ENCODE data around the gene DDX41. TPM values are rescaled to one million over a fixed set of nuclear protein-coding genes. Genes with fewer than 3 reads are reported as not detected.

The DDX41 gene
- total RNA-seq, 2 experiments from 2014 or later = 169 to 224 TPM

GRCh38 chr5:177527595-177527994, 10.8 kb upstream of the DDX41 start:
- ChIA-PET POLR2A (no interaction called here), CTCF (ENCODE audit: unreplicated experiment) (interaction anchor here (0.6 kb wide), 1 partner anchor 222 kb away, joined by 3 read pairs; no protein-coding TSS in a partner anchor)
- peaks cover 85% of the 10 kb centered on the region for H3K36me3 ChIP-seq (ENCODE audit: insufficient read depth, low read length)

GRCh38 chr5:177526791-177527190, 10.0 kb upstream of the DDX41 start:
- Histone ChIP-seq H3K4me3 (ENCODE audit: low read depth, low read length, poor library complexity, severe bottlenecking) (no peak overlapping the region), H3K27ac (ENCODE audit: low read depth, low read length, poor library complexity, severe bottlenecking) (no peak overlapping the region), H3K4me2 (ENCODE audit: low read length) (no peak overlapping the region), H4K20me1 (ENCODE audit: insufficient read depth, low read length) (no peaks in the 10 kb centered on the region), H3K79me2 (ENCODE audit: insufficient read depth, low read depth, low read length) (no peaks in the 10 kb centered on the region), H3K4me1 (ENCODE audit: insufficient read depth, low read length, poor library complexity, severe bottlenecking) (no peaks in the 10 kb centered on the region), H2AFZ (ENCODE audit: low read length) (no peak overlapping the region), H3K36me3 (ENCODE audit: insufficient read depth, low read length) (peaks cover 82% of the 10 kb centered on the region), H3K9me2 (ENCODE audit: insufficient read depth, low read length) (no peaks in the 10 kb centered on the region), H3K9me3 (ENCODE audit: low read length) (no peaks in the 10 kb centered on the region)
- intact Hi-C loops (cut with micrococcal nuclease; ENCODE audit: unreplicated experiment) = no loop called here
- BruUV-seq (replicated peaks) = no TSS peak
- CTCF ChIA-PET (ENCODE audit: unreplicated experiment) = no interaction called here
- POLR2A ChIA-PET = no interaction called here
- TF ChIP-seq CTCF (conservative IDR thresholded peaks at IDR 0.05; ENCODE audit: low read length) (no peak), EZH2phosphoT487 (IDR thresholded peaks at IDR 0.05; ENCODE audit: borderline replicate concordance, low read depth, low read length) (no peak)
- DNase-seq (ENCODE audit: low spot score) = no peak

More at GRCh38 chr5:177527595-177527994, 10.8 kb upstream of the DDX41 start:
- Histone ChIP-seq H3K4me1 (ENCODE audit: insufficient read depth, low read length, poor library complexity, severe bottlenecking) (no peaks in the 10 kb centered on the region), H3K9me3 (ENCODE audit: low read length) (no peaks in the 10 kb centered on the region), H2AFZ (ENCODE audit: low read length) (no peak overlapping the region), H3K4me3 (ENCODE audit: low read depth, low read length, poor library complexity, severe bottlenecking) (no peak overlapping the region), H3K9me2 (ENCODE audit: insufficient read depth, low read length) (no peaks in the 10 kb centered on the region), H3K27ac (ENCODE audit: low read depth, low read length, poor library complexity, severe bottlenecking) (no peak overlapping the region), H3K79me2 (ENCODE audit: insufficient read depth, low read depth, low read length) (no peaks in the 10 kb centered on the region), H3K4me2 (ENCODE audit: low read length) (no peak overlapping the region), H4K20me1 (ENCODE audit: insufficient read depth, low read length) (no peaks in the 10 kb centered on the region)
- TF ChIP-seq CTCF (conservative IDR thresholded peaks at IDR 0.05; ENCODE audit: low read length) (no peak), EZH2phosphoT487 (IDR thresholded peaks at IDR 0.05; ENCODE audit: borderline replicate concordance, low read depth, low read length) (no peak)
- no peak for DNase-seq (ENCODE audit: low spot score)
- no TSS peak for BruUV-seq (replicated peaks)
- intact Hi-C loops (cut with micrococcal nuclease; ENCODE audit: unreplicated experiment) = no loop called here

GRCh38 chr5:177526191-177526590, 9.4 kb upstream of the DDX41 start:
- intact Hi-C loops (cut with micrococcal nuclease; ENCODE audit: unreplicated experiment) = no loop called here
- ChIA-PET CTCF (ENCODE audit: unreplicated experiment) (no interaction called here), POLR2A (no interaction called here)
- no peaks in the 10 kb centered on the region for H3K9me2 ChIP-seq (ENCODE audit: insufficient read depth, low read length)
- H3K79me2 ChIP-seq (ENCODE audit: insufficient read depth, low read depth, low read length) = no peaks in the 10 kb centered on the region
- no peak overlapping the region for H3K4me2 ChIP-seq (ENCODE audit: low read length)
- no peak overlapping the region for H3K4me3 ChIP-seq (ENCODE audit: low read depth, low read length, poor library complexity, severe bottlenecking)
- no peak for DNase-seq (ENCODE audit: low spot score)
- H3K27ac ChIP-seq (ENCODE audit: low read depth, low read length, poor library complexity, severe bottlenecking) = no peak overlapping the region
- peaks cover 6% of the 10 kb centered on the region for H3K4me1 ChIP-seq (ENCODE audit: insufficient read depth, low read length, poor library complexity, severe bottlenecking)
- no peaks in the 10 kb centered on the region for H3K9me3 ChIP-seq (ENCODE audit: low read length)
- BruUV-seq (replicated peaks) = no TSS peak
- no peak for TF ChIP-seq CTCF (conservative IDR thresholded peaks at IDR 0.05; ENCODE audit: low read length)
- no peak for TF ChIP-seq EZH2phosphoT487 (IDR thresholded peaks at IDR 0.05; ENCODE audit: borderline replicate concordance, low read depth, low read length)
- H3K36me3 ChIP-seq (ENCODE audit: insufficient read depth, low read length) = peaks cover 83% of the 10 kb centered on the region
- H2AFZ ChIP-seq (ENCODE audit: low read length) = no peak overlapping the region
- no peaks in the 10 kb centered on the region for H4K20me1 ChIP-seq (ENCODE audit: insufficient read depth, low read length)
